HG02970 (cell line): ENCODE results near the gene TSPAN5.

Experiments
- ATAC-seq: cut with Tn5 transposase; IDR thresholded peaks from one replicate; pipeline ENCODE4 v1.9.1; 2021; ENCODE audit warnings: mild to moderate bottlenecking, moderate library complexity, moderate number of reproducible peaks; ENCODE audit not compliant: unreplicated experiment, low FRiP score

TSPAN5 gene

DNA sequence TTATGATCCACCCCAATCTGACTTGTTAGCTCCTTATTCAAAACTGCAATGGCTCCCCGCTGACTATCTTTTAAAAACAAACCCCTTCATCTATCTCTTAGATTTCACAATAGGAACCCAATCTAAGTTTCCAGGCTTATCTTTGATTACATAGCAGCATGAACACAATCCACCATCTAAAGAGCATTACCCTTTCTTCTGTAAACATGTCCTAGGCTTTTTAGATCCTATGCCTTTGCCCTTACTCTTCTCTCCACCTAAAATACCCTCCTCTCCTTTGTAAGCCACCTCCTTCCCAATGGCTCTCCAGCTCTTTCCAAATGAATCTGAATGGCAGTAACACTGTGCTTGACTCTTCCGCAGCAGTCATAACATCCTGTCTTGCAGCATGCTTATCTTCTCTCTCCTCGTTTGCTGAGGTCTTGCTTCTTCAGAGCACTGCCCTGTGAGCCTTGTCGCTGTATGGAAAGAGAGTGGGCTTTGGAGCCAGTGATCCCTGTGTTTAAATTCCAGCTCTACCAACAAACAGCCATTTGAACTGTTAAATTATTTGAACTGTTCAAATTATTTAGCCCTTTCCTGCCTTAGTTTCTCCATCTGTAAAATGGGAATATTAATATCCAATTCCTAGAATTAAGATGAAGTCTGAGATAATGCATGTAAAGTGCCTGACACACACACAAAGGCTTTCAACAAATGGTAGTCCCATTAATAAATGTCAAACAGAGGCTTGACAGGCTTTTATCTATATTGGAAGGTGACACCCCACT is 16.2 kb upstream of the TSPAN5 start:
- no peak for ATAC-seq

DNA sequence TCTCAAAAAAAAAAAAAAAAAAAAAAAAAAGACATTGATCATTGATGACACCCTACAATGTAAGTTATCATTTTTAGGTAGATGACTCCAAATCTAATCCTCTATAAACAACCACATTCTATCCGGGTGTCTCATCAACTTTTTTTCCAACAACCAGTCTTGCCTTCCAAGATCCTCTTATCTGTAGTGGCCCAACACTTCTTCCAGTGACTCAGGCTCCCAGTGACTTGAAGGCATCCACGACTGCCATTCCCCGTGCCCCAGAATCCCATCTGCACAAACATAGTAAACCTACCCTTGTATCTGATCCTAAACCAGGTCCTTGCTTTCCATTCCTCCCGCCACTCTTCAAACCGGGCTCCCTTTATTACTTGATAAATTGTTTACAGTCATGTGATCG is 15.6 kb upstream of the TSPAN5 start:
- no peak for ATAC-seq

DNA sequence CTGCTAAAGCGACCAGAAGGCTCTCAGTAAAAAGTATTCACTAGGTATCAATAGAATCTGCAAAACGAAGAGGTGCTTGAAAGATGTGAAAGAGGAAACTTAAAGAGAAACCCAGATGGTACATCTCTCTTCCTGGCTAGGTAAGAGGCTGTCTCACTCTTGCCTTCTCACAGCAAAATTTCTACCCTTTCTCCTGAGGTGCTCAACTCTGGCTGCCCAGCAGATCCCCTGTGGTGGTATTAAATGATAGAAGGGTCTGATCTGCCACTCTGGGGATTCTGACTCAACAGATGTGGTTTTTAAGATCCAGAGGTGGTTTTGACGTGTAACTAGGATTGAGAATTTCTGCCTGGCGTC is 14.9 kb upstream of the TSPAN5 start:
- ATAC-seq, result no peak

DNA sequence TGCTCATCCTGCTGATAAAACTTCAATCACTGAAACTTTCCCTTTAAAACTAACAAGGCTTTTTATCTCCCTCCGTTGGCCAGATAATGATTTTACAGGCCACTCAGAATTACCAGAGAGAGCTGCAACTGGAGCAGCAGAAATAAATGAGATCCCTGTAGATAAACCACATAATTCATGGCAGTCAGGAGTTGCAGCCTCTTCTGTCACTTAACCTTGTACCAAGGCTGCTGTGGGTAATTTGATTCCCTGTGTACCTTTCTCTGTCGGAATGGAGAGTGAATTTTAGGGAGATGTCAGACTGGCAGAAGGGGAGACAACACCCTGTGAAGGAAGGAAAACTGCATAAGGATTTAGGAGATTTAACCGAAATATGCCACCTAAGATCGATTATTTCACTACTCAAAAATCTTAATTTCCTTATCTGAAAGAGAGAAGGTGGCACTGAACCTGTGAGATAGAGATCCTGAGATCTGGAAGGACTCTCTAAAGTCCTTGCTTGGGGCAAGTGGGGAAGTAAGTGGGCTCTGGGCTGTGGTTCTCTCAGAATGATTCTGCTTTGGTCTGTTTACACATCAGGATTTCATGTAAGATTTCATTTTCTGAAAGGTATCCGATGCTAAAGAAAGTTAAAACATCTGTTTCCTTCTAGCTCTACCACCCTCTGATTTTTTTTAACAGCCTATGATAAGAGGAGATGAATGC is 14.3 kb upstream of the TSPAN5 start:
- ATAC-seq, result no peak

DNA sequence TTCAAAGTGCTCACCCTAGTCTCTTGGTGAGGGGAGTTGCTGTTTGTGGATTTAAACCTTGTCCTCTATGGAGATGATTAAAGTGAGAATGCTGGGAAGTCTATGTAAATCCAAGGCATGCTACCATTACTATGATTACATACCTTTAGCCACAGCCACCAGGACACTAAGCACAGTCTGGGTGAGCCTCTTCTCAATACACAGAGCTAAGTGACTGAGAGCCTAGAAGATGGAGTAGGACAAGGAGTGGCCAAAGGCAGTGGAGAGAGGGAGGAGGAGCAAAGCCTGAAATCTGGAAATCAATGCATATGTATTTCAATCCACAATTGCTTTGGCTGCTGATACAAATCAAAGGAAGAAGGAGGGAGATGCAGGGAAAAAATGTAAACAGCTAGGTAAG is 12.7 kb upstream of the TSPAN5 start:
- no peak for ATAC-seq

DNA sequence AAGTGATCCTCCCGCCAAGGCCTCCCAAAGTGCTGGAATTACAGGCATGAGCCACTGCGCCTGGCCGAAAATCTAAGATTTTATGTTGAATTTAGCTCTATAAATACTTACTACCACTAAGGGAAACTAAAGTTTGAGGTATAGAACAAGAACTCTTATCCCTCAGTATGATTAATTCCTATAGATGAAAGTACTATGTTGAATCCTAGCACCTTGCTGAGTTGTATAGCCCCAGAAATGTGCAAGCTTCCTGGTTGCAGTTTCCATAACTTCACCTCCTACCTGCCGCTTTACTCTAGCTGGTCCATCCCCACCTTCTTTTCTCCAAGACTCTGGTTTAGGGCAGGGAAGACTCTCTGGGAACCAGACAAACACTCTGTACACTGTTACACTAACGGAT is 11.8 kb upstream of the TSPAN5 start:
- ATAC-seq, result no peak

DNA sequence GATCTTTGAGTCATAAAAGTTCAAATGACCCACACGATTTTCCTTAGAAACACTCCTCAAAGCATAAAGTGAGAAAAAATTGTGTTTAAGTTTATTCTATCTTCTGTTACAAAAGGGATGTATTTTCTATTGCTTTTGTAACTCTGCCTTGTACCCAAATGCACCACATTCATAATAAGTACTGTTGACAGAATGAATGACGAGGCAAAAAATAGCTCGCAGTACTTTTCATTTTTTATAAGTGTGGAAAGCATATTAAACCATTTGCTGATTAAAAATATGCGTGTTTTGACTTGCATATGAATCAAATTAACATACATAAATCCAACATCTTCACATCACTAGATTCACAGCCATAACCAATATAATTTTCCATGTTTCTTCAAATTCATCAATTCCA is 11.2 kb upstream of the TSPAN5 start:
- ATAC-seq, result no peak

DNA sequence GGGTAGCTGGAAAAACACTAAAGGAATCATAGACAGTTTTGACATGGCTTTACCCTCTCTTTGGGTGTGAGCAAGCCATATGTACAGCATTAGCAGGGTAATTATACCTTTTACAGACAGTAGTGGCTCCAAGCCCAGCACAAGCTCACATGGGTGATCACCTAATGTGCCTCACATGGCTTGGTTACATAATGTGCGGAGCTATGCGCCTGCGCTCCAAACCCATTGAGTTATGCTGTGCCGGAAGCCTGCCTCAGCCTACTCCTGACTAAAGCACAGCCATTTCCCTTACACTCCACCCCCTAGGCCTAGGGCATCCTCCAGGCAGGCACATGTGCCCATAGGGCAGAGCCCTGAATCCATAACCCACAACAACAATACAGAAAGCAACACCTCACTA is 6.5 kb upstream of the TSPAN5 start:
- ATAC-seq, result no peak

DNA sequence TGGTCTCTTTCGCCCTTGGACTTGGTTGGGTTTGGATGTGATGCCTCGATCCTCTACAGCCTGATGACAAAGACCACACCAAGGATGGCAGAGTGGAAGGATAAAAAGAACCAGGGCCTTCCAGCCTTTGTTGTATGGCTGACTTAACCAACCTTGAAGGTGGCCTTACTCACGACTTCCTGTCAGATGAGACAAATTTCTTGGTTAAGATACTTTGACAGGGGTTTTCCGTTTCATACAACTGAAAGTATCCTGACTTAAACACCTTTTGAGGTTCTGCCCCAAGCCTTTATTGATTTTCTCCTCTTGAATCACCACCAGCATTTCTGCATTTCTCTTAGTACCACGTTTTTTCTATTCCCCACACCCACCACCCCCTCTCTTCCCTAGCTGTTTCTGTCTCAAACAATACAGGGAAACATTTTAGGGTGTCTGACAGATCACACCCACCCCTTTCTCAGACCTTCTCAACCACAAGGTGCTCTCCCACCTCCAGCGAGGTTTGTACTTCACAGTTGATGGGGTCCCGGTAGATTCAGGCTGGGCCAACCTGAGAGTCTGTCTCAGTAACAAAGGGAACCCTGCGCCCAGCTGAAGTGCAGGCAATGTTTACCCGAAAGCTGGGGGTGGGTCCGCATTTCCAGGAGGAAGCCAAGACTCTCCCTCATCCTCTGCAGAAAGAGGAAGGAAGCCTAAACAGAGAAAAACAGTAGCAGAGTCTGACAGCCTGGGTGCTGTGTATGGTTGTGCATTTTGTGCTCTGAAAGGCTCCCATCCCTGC is 5.0 kb upstream of the TSPAN5 start:
- ATAC-seq, result peak; percentile 69

DNA sequence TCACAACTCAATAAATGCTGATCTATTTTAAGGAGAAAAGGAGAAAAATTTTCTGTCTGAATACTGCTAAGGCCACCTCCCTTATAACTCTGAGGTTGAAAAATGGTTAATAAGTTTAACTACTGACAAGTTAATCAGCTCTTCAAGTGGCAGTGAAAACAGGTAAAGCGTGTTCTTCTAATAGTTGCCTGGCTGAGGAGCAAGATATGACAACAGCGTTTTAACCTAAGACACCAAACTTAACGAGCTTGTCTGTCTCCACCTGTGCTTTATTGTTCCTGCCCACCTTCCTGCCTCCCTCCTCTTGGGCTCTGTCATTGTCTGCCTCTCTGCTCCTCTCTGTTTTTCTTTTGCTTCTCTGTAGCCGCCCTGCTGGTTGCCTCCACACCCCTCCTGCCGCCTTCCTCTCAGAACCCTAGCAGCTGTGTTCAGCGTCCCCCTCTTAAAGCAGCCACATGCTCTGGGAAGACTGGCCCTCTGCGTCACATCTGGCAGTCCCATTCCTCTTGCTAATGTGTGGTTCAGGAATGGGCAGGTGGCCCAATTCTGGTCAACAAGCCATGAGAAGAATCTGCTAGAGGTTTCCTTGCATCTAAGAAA is 4.3 kb upstream of the TSPAN5 start:
- no peak for ATAC-seq

DNA sequence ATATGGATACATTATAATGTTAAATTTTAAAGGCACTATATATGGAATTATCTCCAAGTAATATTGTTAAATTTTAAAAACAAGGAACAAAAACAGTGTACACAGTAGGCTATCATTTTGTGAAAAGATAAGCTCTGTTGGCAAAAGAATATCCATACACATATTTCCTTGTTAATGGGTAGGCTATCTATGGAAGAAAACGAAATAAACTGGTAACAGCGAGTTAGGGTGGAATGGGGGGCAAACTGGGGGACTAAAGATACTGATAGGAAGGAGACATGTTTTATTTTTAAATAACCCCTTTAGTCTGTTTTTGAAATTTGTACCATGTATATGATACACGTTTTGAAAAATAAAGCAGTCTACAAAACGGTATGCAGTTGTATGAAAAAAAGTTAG is 3.6 kb upstream of the TSPAN5 start:
- ATAC-seq, result no peak

DNA sequence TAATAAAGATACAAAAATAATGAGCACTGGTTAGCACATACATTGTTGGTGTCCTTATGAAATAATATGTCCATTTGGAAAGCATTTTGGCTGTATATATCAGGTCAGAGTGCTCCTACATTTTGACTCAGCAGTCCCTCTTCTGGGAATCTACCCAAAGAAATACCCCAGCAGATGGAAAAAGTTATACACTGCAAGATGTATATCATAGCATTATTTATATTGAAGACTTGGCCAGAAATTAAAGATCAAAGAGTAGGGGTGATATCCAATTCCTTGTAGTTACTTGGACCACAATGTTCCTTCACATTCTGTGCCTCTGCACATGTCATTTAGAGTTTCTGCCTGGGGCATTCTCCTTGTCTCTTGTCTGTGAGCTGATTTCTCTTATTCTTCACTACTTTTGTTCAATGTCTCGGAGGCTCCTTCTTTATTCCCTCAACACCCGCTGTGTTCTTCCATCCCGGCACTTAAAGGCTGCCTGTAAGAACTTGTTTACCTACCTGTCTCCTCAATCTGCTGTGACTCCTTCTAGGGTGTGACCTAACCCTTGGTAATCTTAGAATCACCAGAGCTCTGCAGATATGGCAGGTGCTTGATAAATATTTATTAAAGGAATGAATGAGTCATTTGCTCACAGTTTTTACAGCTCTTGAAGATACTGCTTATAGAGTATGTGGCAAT is 3.1 kb upstream of the TSPAN5 start:
- no peak for ATAC-seq

DNA sequence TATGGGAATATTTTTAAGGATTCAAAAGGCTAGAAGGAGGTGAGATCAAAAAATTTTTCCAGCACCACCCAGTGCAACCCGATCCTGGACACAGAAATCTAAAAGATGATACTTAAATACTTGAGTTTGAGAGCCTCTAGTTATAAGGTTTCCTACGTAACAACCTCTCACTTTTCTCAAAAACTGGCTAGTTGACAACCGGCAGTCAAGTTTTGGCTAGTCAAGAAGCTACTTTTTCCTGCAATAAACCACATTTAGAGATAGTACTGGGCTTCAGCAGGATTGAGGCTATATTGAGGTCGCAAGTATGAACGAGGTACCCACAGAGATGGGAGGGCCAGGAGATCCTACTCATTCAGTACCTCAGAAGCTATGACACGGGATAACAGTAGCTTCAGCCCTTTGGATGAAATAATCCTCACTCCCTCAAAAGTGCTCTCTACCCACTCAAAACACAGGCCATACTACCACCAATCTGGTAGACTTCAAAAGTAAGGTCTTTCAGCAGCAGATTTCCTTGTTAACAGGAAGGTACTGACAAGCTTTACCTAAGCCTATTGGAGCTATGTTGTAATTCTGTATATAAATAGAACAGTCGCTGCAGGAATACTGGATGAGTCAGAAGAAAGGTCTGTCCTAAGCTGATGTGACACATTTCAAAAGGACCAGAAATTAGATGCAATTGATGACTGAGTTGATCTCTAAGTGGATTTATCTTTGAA is 1.5 kb upstream of the TSPAN5 start:
- ATAC-seq, result no peak

DNA sequence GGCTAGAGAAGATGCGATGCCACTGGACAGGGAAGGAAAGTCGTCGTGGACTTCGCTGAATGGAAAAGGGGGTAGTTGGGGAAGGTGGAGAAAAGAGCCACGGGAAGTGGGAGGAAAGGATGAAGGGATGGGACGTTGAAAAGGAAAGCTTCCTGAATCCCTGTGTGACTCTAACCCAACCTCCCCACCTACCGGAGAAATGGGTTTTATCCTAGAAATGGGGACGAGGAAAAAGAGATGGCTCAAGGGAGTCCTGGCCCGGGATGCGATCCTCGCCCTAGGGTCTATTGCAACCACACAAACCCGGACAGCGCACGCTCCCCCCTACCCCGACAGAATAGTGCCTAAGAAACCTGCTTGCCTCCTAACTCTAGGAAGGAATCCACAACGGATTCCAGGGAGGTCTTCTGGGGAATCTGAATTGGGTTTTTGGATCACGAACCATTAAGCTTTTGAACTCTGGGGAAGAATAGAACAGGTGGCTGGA is 738 bp upstream of the TSPAN5 start:
- ATAC-seq, result no peak

DNA sequence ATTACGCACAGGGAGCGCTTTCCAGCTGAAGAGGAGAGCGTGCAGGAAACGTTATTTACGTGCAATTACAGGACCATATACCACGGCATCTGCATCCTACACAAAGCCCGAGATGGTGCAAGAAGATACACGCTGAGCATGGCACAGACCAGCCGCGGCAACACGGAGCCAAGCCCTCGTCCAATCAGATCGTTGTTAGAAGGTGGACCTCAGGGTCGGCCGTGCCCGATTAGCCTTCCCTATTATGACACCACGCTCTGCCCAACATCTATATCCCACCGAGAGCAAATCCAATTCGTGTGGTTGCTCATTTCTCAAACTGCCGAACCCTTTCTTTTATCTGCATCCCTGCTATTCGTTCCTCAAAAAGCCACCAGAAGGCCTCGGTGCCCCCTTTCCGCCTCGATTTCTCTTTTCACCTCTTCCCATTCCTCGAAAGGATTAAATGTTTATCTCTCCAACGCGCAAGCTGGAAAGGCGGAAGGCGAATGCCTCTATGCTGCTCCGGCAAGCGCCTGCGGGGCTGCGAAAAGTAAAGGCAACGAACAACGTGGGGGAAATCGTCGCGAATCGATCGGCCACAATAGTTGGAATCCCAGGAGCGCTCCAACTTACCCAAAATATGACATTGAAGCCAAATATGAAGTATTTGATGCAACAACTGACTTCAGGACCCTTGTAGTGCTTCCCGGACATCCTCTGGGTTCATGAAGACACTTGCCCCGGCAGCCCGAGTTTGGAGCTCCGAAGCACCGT is 702 bp downstream of the TSPAN5 start:
- ATAC-seq, result no peak

DNA sequence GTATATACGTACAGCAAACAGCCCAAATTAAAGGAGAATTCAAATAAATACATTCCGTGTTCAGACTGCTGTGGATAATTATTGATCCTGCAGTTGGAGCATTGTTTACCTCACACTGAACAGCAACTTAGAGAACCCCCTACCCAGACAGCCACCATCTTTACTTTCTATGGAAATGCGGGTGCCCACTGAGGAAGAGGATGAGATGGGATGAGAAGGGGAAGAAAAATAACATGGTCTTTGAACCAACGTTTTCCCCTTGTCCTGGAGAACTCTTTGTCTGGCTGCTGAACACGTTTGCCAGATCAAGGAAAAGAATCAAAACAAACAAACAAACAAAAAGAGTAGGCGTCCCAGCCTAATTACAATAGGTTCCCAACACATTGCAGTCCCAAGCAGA is 1.5 kb downstream of the TSPAN5 start:
- no peak for ATAC-seq

DNA sequence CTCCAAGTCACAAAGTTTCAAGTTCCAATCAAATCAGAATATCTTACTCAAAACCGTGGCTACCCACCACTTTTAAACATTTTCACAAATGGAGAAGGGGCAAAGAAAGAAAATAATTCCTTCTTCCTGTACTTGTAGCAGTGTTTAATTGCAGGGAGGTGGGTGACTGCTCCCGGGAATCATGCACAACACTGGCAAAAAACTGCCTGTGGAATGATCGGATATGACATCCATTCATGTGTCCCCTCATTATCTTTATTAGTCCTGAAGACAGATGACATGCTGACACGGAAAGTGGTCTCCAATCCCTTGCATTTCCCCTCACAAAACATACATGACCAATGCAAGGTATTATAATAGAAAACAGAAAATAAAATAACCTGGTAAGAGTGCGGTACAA is 2.0 kb downstream of the TSPAN5 start:
- no peak for ATAC-seq

DNA sequence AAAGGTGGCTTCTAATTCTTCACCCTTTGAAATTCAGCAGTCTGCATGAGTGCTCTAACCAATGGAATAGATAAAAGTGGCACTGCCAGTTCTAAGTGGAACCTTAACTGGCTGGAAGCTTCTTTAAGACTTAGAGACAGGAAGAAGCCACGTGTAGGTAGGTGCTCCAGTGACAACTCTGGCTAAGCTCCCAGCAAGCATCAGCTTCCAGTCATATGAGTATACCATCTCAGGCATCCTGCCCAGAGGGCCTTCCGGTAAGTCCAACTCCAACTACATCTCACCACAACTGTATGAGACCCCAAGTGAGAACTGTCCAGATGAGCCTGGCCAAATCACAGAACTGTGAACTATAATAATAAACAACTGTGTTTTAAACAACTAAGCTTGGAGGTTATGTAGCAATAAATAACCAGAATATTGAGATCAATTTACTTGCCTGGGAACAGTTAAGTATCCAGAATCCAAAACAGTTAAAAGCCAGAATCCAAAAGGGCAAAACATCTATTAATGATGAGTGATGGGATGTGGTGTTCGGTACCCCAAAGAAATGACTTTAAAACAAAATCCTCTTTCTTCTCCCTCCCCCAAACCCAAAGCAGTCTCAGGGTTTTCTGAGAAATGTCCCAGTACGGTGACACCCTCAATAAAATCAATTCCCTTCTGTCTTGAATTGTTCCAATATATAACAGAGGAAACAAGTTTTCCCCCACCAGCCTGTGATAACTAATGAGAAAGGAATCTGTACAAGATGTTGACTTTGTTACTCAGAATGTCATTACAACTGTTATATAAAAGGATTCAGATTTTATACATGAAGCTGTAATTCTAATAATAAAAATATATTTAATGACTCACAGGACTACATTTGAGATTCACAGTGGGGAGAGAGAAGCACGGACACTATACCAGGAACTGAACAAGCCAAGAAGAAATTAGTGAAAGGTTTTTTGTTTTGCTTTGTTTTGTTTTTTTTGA is 4.2 kb downstream of the TSPAN5 start:
- no peak for ATAC-seq
